Bronchial epithelial cell (primary cell): Measurements from ENCODE around the gene FAAH2. TPM values are rescaled to one million over a fixed set of nuclear protein-coding genes. Genes with fewer than 3 reads are reported as not detected.

Source experiments
- DNase-seq: peaks from one replicate; pipeline ENCODE4 v3.0.0-alpha.2; 2010; ENCODE audit warnings: low read depth
- FAIRE-seq: peaks from 2 replicates; lab custom pipeline; 2011; peaks lifted over from hg19 to GRCh38; lab: Jason Lieb, UNC
- H3K27me3 ChIP-seq: 2 replicates; pipeline ENCODE4 v1.5.1; 2011; ENCODE audit warnings: low read length; ENCODE audit not compliant: control insufficient read depth, insufficient read depth
- H3K36me3 ChIP-seq: 2 replicates; pipeline ENCODE4 v1.5.1; 2011; ENCODE audit warnings: low read length; ENCODE audit not compliant: control insufficient read depth, insufficient read depth
- H3K4me3 ChIP-seq: 2 replicates; pipeline ENCODE4 v1.5.1; 2011; ENCODE audit warnings: mild to moderate bottlenecking, low read depth, low read length, control low read depth
- total RNA-seq: library from RNA; depleted of rRNA; stranded (reverse); fragments of >200 nt; gene quantifications from 2 replicates; pipeline ENCODE4 v1.2.1, GENCODE V29; 2014
- TF ChIP-seq, protein P1 (sequence below): IDR thresholded peaks from 2 replicates; pipeline ENCODE4 v1.5.1; 2011; ENCODE audit warnings: mild to moderate bottlenecking, moderate library complexity, low read length, control low read depth, inconsistent platforms; ENCODE audit not compliant: insufficient read depth, severe bottlenecking

The FAAH2 gene
- total RNA-seq, 1 donor from 2014 or later: 4.7 TPM

DNA sequence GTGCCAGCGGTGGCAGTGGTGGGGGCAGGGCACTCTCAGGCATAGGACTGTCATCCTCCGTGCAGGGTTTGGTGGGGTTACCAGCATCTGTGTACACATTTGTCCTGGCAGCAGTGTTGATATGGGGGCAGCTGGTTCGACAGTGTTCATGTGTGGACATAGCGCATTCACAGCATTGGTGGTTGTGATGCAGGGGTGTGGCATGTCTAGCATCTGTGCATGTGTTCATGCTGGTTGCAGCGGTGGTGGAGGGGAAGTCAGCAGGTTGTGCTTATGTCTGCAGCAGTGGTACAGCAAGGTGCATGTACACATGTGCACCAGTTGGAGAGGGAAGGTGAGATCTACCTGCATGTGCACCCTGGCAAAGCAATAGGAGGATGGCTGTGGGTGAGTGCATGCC, 230.0 kb downstream of the FAAH2 start:
- DNase-seq (no peak), FAIRE-seq (no peak)
- Histone ChIP-seq H3K27me3 (no peaks in the 10 kb centered on the region), H3K4me3 (no peak overlapping the region), H3K36me3 (no peaks in the 10 kb centered on the region)
- TF ChIP-seq, protein P1, sequence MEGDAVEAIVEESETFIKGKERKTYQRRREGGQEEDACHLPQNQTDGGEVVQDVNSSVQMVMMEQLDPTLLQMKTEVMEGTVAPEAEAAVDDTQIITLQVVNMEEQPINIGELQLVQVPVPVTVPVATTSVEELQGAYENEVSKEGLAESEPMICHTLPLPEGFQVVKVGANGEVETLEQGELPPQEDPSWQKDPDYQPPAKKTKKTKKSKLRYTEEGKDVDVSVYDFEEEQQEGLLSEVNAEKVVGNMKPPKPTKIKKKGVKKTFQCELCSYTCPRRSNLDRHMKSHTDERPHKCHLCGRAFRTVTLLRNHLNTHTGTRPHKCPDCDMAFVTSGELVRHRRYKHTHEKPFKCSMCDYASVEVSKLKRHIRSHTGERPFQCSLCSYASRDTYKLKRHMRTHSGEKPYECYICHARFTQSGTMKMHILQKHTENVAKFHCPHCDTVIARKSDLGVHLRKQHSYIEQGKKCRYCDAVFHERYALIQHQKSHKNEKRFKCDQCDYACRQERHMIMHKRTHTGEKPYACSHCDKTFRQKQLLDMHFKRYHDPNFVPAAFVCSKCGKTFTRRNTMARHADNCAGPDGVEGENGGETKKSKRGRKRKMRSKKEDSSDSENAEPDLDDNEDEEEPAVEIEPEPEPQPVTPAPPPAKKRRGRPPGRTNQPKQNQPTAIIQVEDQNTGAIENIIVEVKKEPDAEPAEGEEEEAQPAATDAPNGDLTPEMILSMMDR: no peak

DNA sequence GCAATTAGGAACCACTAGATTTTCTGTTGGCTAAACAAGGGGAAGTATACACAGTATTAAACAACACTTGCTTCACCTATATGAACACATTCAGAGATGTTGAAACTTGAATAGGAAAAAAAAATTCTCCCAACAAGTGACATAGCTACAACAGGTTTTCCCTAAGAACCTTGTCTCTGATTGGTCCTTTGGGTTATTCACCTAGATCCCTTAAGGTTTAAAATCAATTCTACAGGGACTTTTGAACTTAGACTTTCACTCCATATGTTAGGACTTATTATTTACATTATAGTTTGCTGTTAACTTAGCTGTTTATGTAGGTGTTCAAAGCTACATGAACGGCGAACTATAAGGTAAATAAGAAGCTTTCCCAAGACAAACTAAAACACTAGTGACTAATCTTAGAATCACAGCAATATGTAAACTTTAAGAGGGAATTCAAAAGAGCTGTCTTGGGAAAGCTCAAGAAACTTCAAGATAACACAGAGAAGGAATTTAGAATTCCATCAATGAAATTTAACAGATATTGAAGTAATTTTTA, 233.1 kb downstream of the FAAH2 start:
- peak; percentile 0 for DNase-seq
- no peak for FAIRE-seq
- TF ChIP-seq, protein P1: no peak

DNA sequence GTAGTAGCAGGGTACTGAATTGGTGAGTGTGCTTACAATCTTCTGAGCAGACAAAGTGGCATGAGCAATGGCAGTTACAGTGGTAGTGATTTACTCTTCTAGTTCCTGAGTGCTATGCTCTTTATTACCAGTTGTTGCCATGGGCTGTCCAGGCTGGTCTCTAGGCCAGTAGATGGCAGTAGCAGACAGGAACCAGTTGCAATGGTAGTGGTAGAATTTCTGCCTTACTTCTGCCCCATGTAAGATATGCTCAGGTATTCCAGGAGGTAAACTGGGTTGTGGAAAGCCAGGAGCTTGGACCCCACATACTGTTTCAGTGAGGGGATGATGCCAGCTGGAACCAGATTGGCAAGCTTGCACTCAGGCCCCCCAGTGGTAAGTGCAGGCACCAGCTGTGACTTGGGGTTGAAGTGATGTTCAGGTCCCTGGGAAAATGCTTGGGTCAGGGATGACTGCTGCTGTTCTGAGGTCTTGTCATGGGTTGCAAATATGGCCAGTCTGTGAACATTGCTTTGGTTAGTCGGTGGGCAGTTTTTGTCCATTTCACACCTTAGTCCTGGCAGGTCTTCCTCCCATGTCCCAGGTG, 242.3 kb downstream of the FAAH2 start:
- TF ChIP-seq, protein P1: peak; percentile 45
- no peaks in the 10 kb centered on the region for H3K27me3 ChIP-seq
- FAIRE-seq: no peak
- H3K36me3 ChIP-seq: no peaks in the 10 kb centered on the region
- no peak overlapping the region for H3K4me3 ChIP-seq
- DNase-seq: peak; percentile 22

More for the DNA sequence above, 233.1 kb downstream of the FAAH2 start:
- H3K27me3 ChIP-seq: no peaks in the 10 kb centered on the region
- no peaks in the 10 kb centered on the region for H3K36me3 ChIP-seq
- no peak overlapping the region for H3K4me3 ChIP-seq

Other genes starting within 250 kb of the FAAH2 start
- 0.79 and 5.2 TPM in 2 replicates for gene SPIN2B, start 165.2 kb upstream of the FAAH2 start, total RNA-seq
- gene SPIN2A, start 149.3 kb upstream of the FAAH2 start, total RNA-seq: 0.13 TPM in 1 of 2 replicates, not detected in the other